ENCODE results near the gene TSR3. TPM values are rescaled to one million over a fixed set of nuclear protein-coding genes. Genes with fewer than 3 reads are reported as not detected.

The TSR3 gene
- total and polyA plus RNA-seq, 4 donors = 20.3 to 29.9 (median 28.9) TPM

- Histone ChIP-seq H3K9me3 (ENCODE audit: control insufficient read depth in 4 of 4, low read length in 3 of 4) (no peaks in the 10 kb centered on the region), H3K4me3 (ENCODE audit: low read depth in 1 of 3, low read length in 3 of 3) (peak overlapping the region in 1 of 3 donors; percentile 67), H3K27me3 (ENCODE audit: control insufficient read depth in 4 of 4, insufficient read depth in 4 of 4, low read length in 3 of 4) (no peaks in the 10 kb centered on the region), H3K36me3 (ENCODE audit: control insufficient read depth in 4 of 4, insufficient read depth in 3 of 4, low read depth in 1 of 4, low read length in 3 of 4) (peaks cover 3 to 32% (median 3%) of the 10 kb centered on the region in 4 donors), H3K9ac (ENCODE audit: low read depth in 1 of 2, low read length in 2 of 2) (no peak overlapping the region), H3K4me1 (ENCODE audit: control insufficient read depth in 4 of 4, insufficient read depth in 4 of 4, low read length in 3 of 4) (peaks cover 6 to 19% (median 14%) of the 10 kb centered on the region in 4 donors), H3K27ac (ENCODE audit: low read depth in 1 of 2, low read length in 2 of 2) (no peak overlapping the region)
- TF ChIP-seq FOXA1 (IDR thresholded peaks at IDR 0.05) (no peak), ATF3 (IDR thresholded peaks at IDR 0.05) (no peak), SP1 (IDR thresholded peaks at IDR 0.05) (no peak), RAD21 (IDR thresholded peaks at IDR 0.05) (no peak)
- WGBS = 88% methylated on average over 10 of the region's 10 CpGs
- no peak for DNase-seq (ENCODE audit: low spot score)
These were observed 28.5 kb upstream of the TSR3 start for GRCh38 chr16:1380195-1380594.

GRCh38 chr16:1379304-1380076 lies 27.8 kb upstream of the TSR3 start:
- 6% methylated on average over 95 of the region's 95 CpGs for WGBS
- H3K9ac ChIP-seq (ENCODE audit: low read depth in 1 of 2, low read length in 2 of 2) = no peak overlapping the region
- H3K9me3 ChIP-seq (ENCODE audit: control insufficient read depth in 4 of 4, low read length in 3 of 4) = no peaks in the 10 kb centered on the region
- H3K4me3 ChIP-seq (ENCODE audit: low read depth in 1 of 3, low read length in 3 of 3) = peak overlapping the region in 2 of 3 donors; percentile 42 to 67
- DNase-seq (ENCODE audit: low spot score) = peak; percentile 91
- H3K27ac ChIP-seq (ENCODE audit: low read depth in 1 of 2, low read length in 2 of 2) = peak overlapping the region; percentile 93 to 96
- H3K36me3 ChIP-seq (ENCODE audit: control insufficient read depth in 4 of 4, insufficient read depth in 3 of 4, low read depth in 1 of 4, low read length in 3 of 4) = peaks cover 0 to 31% (median 3%) of the 10 kb centered on the region in 4 donors
- TF ChIP-seq JUND (IDR thresholded peaks at IDR 0.05) (no peak), FOXA2 (IDR thresholded peaks at IDR 0.05) (no peak), SP1 (IDR thresholded peaks at IDR 0.05) (no peak), EGR1 (IDR thresholded peaks at IDR 0.05; ENCODE audit: low read depth in 2 of 2) (no peak), HNF4A (conservative IDR thresholded peaks at IDR 0.05) (no peak)
- H3K27me3 ChIP-seq (ENCODE audit: control insufficient read depth in 4 of 4, insufficient read depth in 4 of 4, low read length in 3 of 4) = no peaks in the 10 kb centered on the region
- H3K4me1 ChIP-seq (ENCODE audit: control insufficient read depth in 4 of 4, insufficient read depth in 4 of 4, low read length in 3 of 4) = peaks cover 6 to 19% (median 14%) of the 10 kb centered on the region in 4 donors

GRCh38 chr16:1378804-1379303 lies 27.2 kb upstream of the TSR3 start:
- Histone ChIP-seq H3K9me3 (ENCODE audit: control insufficient read depth in 4 of 4, low read length in 3 of 4) (no peaks in the 10 kb centered on the region), H3K9ac (ENCODE audit: low read depth in 1 of 2, low read length in 2 of 2) (no peak overlapping the region), H3K36me3 (ENCODE audit: control insufficient read depth in 4 of 4, insufficient read depth in 3 of 4, low read depth in 1 of 4, low read length in 3 of 4) (peaks cover 0 to 32% (median 3%) of the 10 kb centered on the region in 4 donors), H3K27ac (ENCODE audit: low read depth in 1 of 2, low read length in 2 of 2) (peak overlapping the region; percentile 93 to 96), H3K4me1 (ENCODE audit: control insufficient read depth in 4 of 4, insufficient read depth in 4 of 4, low read length in 3 of 4) (peaks cover 6 to 19% (median 14%) of the 10 kb centered on the region in 4 donors), H3K4me3 (ENCODE audit: low read depth in 1 of 3, low read length in 3 of 3) (peak overlapping the region in 2 of 3 donors; percentile 42 to 67), H3K27me3 (ENCODE audit: control insufficient read depth in 4 of 4, insufficient read depth in 4 of 4, low read length in 3 of 4) (no peaks in the 10 kb centered on the region)
- TF ChIP-seq ATF3 (IDR thresholded peaks at IDR 0.05) = no peak
- TF ChIP-seq EGR1 (IDR thresholded peaks at IDR 0.05; ENCODE audit: low read depth in 2 of 2) = no peak
- TF ChIP-seq SP1 (IDR thresholded peaks at IDR 0.05) = peak; percentile 77
- no peak for TF ChIP-seq RAD21 (IDR thresholded peaks at IDR 0.05)
- TF ChIP-seq YY1 (IDR thresholded peaks at IDR 0.05) = no peak
- TF ChIP-seq MAX (IDR thresholded peaks at IDR 0.05) = no peak
- TF ChIP-seq, protein P1, sequence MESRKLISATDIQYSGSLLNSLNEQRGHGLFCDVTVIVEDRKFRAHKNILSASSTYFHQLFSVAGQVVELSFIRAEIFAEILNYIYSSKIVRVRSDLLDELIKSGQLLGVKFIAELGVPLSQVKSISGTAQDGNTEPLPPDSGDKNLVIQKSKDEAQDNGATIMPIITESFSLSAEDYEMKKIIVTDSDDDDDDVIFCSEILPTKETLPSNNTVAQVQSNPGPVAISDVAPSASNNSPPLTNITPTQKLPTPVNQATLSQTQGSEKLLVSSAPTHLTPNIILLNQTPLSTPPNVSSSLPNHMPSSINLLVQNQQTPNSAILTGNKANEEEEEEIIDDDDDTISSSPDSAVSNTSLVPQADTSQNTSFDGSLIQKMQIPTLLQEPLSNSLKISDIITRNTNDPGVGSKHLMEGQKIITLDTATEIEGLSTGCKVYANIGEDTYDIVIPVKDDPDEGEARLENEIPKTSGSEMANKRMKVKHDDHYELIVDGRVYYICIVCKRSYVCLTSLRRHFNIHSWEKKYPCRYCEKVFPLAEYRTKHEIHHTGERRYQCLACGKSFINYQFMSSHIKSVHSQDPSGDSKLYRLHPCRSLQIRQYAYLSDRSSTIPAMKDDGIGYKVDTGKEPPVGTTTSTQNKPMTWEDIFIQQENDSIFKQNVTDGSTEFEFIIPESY (IDR thresholded peaks at IDR 0.05) = no peak
- peak; percentile 16 to 44 for TF ChIP-seq HNF4A (conservative IDR thresholded peaks at IDR 0.05)
- TF ChIP-seq GABPA (IDR thresholded peaks at IDR 0.05 in 1 of 2, conservative IDR thresholded peaks at IDR 0.05 in 1 of 2) = peak in 1 of 2 donors; percentile 13
- no peak for TF ChIP-seq TAF1 (conservative IDR thresholded peaks at IDR 0.05)
- no peak for TF ChIP-seq HNF4G (IDR thresholded peaks at IDR 0.05)
- TF ChIP-seq NR2F2 (IDR thresholded peaks at IDR 0.05) = peak; percentile 71
- TF ChIP-seq REST (IDR thresholded peaks at IDR 0.05) = no peak
- no peak for TF ChIP-seq FOXA1 (IDR thresholded peaks at IDR 0.05)
- peak; percentile 88 to 94 for TF ChIP-seq RXRA (IDR thresholded peaks at IDR 0.05)
- no peak for TF ChIP-seq FOXA2 (IDR thresholded peaks at IDR 0.05)
- peak in 1 of 2 donors; percentile 69 for TF ChIP-seq JUND (IDR thresholded peaks at IDR 0.05)
- TF ChIP-seq, protein P2, sequence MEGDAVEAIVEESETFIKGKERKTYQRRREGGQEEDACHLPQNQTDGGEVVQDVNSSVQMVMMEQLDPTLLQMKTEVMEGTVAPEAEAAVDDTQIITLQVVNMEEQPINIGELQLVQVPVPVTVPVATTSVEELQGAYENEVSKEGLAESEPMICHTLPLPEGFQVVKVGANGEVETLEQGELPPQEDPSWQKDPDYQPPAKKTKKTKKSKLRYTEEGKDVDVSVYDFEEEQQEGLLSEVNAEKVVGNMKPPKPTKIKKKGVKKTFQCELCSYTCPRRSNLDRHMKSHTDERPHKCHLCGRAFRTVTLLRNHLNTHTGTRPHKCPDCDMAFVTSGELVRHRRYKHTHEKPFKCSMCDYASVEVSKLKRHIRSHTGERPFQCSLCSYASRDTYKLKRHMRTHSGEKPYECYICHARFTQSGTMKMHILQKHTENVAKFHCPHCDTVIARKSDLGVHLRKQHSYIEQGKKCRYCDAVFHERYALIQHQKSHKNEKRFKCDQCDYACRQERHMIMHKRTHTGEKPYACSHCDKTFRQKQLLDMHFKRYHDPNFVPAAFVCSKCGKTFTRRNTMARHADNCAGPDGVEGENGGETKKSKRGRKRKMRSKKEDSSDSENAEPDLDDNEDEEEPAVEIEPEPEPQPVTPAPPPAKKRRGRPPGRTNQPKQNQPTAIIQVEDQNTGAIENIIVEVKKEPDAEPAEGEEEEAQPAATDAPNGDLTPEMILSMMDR (IDR thresholded peaks at IDR 0.05; ENCODE audit: low read depth, low read length, missing input control) = no peak
- 5% methylated on average over 31 of the region's 31 CpGs for WGBS
- peak; percentile 88 for DNase-seq (ENCODE audit: low spot score)

Data from liver (tissue), 9 donors.